Effector CD4-positive, alpha-beta T cell (primary cell): Measurements from ENCODE around the gene KLC1.

Experiments
- DNase-seq: peaks from one replicate; pipeline ENCODE4 v3.0.0-alpha.2; 2020

Gene KLC1

DNA sequence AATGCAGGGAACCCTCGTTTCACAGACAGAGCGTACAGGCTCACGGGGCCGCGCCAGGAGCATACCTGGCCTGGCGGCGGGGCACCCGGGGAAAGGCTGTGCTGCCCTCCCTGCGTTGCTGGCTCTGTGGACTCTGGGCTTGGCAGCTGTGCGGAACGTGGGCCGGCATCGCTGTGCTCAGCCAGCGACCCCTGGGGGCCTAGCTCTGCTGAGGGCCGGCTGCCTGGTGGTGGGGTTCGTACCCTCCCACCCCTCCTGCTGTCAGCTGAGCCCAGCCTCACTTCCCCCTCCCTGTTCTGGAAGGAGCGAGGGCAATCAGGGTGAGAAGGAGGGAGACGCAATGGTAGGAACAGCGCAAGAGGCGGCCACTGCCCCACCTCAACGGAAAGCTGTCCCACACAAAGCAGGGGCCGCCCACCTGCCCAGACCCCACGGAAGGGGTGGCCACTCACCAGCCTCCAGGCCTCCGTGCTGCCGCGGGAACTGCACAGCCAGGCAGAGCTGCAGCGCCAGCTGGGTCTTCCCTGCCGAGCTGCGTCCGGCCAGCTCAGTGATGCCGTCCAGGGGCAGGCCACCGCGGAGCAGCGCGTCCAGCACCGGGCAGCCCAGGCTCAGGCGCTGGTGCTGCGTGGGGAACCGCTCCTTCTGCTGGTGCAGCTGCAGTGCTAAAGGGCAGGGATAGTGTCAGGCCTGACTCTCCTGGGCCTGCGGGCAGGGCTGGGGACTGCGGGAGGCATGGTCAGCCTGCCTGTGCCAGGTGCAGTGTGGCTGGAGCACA lies 77.7 kb downstream of the KLC1 start:
- no peak for DNase-seq

- DNase-seq: no peak
These were observed 78.6 kb downstream of the KLC1 start for GRCh38 chr14:103707329-103708263.

- DNase-seq: no peak
These were observed 79.8 kb downstream of the KLC1 start for GRCh38 chr14:103708750-103709187.

GRCh38 chr14:103709814-103710213 lies 80.8 kb downstream of the KLC1 start:
- no peak for DNase-seq

DNA sequence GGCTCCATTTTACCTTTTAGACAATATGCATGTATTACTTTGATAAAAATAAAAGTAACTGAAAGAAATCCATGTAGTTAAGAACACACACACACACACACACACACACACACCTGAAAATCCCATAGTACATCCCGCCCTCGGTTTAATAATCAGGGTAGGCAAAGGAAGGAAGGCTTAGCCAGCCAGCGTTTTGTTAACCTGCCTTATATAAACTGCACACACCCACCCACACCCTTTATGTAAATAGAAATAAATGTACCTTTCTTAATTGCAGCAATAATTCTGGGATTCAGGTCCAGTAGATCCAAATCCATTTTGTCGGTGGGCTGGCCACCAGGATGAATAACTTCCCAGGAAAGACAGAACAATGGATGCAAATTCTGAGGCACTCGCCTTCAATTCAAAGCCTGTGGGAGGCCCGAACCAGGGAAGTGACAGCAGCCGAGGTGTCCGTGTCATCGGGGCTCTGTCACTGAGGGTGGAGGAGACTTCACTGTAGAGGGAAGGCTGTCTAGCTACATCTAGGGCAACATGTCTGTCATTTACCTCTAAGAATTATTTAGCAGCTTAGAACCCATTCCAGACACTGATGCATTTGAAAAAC lies 81.9 kb downstream of the KLC1 start:
- DNase-seq: no peak

- no peak for DNase-seq
These were observed 82.8 kb downstream of the KLC1 start for GRCh38 chr14:103711516-103712431.

GRCh38 chr14:103712633-103713247 lies 83.7 kb downstream of the KLC1 start:
- no peak for DNase-seq

GRCh38 chr14:103713304-103714062 lies 84.5 kb downstream of the KLC1 start:
- DNase-seq: no peak

DNA sequence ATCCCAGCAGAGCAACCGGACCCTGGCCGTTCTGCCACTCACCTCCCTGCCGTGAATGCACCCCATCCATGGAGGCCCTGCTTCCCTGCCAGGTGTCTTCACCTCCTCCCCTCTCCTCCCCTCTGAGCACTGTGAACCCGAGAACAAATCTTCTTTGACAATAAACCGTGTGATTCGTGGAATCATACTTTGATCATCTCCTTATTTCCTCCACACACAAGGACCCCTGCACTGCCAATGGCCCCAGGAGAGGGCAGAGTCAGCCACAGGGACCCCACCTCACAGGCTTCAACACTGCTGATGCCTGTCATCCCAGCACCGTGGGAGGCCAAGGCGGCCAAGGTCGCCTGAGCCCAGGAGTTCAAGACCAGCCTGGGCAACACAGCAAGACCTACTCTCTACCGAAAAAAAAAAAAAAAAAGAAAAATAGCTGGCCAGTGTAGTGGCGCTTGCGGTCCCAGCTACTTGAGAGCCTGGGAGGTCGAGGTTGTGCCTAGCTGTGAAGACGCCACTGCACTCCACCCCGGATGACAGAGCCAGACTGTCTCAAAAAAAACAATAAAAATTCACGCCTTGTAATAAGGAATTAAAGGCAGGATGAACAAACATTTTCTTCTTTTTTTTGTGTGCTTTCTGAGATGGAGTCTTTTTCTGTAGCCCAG lies 85.2 kb downstream of the KLC1 start:
- no peak for DNase-seq

DNA sequence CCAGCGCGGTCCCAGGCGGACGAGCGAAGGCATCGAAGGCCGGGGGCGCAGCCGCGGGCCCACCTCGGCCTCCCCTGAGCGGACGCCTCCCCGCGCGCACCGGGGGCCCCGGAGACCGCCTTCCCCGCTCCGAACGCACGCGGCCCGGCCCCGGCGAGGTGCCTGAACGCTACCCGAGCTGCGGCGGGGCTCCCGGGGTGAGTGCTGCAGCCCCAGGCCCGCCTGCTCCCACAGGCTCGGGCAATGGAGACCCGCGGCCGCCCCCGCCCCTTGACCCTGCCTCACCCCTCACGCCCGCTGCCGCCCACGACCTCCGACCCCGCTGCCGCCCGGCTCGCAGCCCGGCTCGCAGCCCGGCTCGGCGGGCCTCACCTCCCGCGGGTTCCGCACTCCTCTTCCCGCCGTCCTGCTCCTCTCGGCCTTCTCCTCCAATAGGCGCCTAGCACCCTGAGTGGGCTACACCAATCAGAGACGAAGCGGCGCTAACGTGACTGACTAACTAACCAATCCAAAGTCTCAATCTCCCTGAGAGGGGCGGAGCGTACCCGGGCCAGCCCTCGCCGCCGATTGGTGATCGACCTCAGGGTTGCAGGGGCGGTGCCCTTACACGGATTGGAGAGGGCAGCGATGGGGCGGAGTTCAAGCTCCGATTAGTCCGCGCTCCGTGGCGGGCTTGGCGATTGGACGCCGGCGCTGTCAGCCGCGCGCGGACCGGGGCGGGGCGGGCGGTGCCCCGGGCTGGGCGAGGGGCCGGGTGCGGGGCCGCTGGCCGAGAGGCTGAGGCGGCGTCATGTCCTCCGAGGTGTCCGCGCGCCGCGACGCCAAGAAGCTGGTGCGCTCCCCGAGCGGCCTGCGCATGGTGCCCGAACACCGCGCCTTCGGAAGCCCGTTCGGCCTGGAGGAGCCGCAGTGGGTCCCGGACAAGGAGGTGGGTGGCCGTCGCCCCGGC lies 86.3 kb downstream of the KLC1 start, which contains the start of the genes XRCC3 and ZFYVE21:
XRCC3 (minus strand) TSS at position 400 of the 949 bp plus-strand sequence. CDS start 4,364 bp downstream, outside the sequence.
ZFYVE21 (plus strand) TSS at position 759 of the 949 bp plus-strand sequence; CDS start at position 791, 32 bp downstream.
- DNase-seq: peak; percentile 99

DNA sequence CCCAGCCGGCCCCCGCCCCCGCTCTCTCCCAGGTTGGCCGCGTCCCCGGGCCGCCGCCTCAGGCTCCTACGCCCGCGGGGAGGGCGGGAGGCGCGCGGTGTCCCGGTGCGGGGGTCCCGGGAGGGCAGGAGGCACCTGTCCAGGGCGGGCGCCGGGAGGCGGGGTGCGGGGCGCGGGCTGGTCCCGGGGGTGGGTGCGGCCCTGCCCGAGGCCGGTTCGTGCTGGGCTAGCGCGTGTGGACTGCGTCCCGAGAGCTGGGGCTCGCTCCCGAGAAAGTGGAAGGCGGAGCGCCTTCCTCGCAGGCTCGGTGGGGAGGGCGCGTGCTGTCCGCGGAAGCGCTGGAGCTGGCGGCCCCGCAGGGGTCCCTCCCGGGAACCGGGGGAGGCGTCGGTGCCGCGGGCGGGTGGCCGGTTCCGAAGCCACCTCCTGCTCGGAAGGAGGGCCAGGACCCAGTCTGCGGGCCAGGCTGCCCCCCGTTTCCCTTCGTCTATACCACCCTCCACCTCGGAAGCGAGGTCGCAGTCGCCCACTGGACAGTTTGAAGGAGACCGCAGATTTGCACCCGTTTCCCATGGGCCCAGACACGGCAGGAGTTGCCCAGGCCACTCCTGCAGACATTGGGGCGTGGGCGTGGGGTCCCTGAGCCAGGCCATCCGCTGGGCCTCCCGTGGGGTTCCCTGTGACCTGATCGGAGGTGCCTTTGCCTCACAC lies 87.2 kb downstream of the KLC1 start:
- no peak for DNase-seq

- no peak for DNase-seq
These were observed 87.9 kb downstream of the KLC1 start for GRCh38 chr14:103716899-103717411.

DNA sequence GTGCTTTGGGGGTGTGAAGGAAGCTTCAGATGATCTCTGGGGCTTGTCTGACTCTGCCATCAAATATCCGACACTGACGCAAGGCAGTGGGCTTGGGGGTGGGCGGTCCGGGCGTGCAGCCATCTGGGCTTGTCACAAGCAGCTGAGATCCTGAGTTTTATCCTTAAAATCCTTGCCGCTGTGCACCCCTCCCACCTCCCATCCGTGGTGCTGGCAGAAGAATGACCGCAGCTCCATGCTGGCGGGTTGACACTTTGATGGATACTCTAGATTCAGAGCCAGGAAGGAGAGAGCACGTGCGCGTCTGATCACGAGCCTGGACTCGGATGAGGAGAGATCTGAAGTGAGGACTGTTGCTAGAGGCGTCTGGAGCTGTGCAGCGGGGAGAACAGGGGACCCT lies 89.6 kb downstream of the KLC1 start:
- DNase-seq: no peak

- no peak for DNase-seq
These were observed 90.7 kb downstream of the KLC1 start for GRCh38 chr14:103719751-103720150.

GRCh38 chr14:103721334-103722120 lies 92.5 kb downstream of the KLC1 start:
- DNase-seq: no peak

DNA sequence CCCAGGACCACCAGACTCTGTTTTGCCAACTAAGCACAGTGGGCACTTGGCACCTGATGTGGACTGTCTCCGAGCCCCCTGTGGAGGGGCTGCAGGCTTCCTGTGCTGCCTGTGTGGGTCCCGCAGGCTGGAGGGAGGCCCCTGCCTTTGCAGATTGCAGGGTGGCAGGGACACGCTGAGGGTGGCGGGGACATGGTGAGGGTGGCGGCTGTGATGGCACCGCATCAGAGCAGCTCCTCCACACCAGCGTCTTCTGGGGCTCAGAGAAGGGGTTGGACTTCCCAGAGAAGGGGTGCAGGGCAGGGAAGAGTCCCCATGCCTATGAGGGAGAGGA lies 94.7 kb downstream of the KLC1 start:
- DNase-seq: no peak

GRCh38 chr14:103724116-103724515 lies 95.1 kb downstream of the KLC1 start:
- DNase-seq: no peak
